H1 (cell line): ENCODE measurements around the gene GALNT17. TPM values are rescaled to one million over a fixed set of nuclear protein-coding genes. Genes with fewer than 3 reads are reported as not detected.

ENCODE experiments used
- CTCF ChIA-PET: fragments of 300-600 bp; sonication (Branson Sonifier 250); formaldehyde crosslinking; loops from one replicate; lab custom pipeline; 2021; ENCODE audit not compliant: partially characterized antibody; lab: Charles Lee
- POLR2A ChIA-PET: fragments of 300-600 bp; sonication (Branson Sonifier 250); formaldehyde crosslinking; loops from one replicate; lab custom pipeline; 2021; ENCODE audit warnings: inconsistent platforms; ENCODE audit not compliant: partially characterized antibody; lab: Charles Lee
- DNase-seq, 2 experiments: peaks; one replicate each; pipeline versions ENCODE4 v3.0.0 to v3.0.0-alpha.2; 2010 to 2022; ENCODE audit warnings: low spot score in 2 of 2, low read depth in 1 of 2, mixed read lengths in 1 of 2
- FAIRE-seq: peaks from 2 replicates; lab custom pipeline; 2011; peaks lifted over from hg19 to GRCh38; lab: Jason Lieb, UNC
- H2AFZ ChIP-seq: 2 replicates; pipeline ENCODE4 v1.8.1; 2012; ENCODE audit warnings: low read length, inconsistent platforms
- H2AK5ac ChIP-seq: 2 replicates; pipeline ENCODE4 v1.6.1; 2013; ENCODE audit warnings: low read depth, low read length
- H2BK120ac ChIP-seq: replicated peaks from 2 replicates; pipeline ENCODE3; 2013; ENCODE audit warnings: low read depth, low read length, inconsistent platforms
- H2BK12ac ChIP-seq: 2 replicates; pipeline ENCODE4 v1.6.1; 2013; ENCODE audit warnings: low read depth, low read length
- H2BK15ac ChIP-seq: 2 replicates; pipeline ENCODE4 v1.6.1; 2013; ENCODE audit warnings: low read length
- H2BK20ac ChIP-seq: 2 replicates; pipeline ENCODE4 v1.6.1; 2013; ENCODE audit warnings: low read length
- H2BK5ac ChIP-seq: 2 replicates; pipeline ENCODE4 v1.6.1; 2013; ENCODE audit warnings: low read depth, low read length
- H3K14ac ChIP-seq: 2 replicates; pipeline ENCODE4 v1.6.1; 2013; ENCODE audit warnings: inconsistent platforms; ENCODE audit not compliant: insufficient read length
- H3K18ac ChIP-seq: 2 replicates; pipeline ENCODE4 v1.6.1; 2013; ENCODE audit warnings: low read length; ENCODE audit errors: extremely low read depth
- H3K23ac ChIP-seq: 2 replicates; pipeline ENCODE4 v1.6.1; 2013; ENCODE audit warnings: inconsistent platforms; ENCODE audit not compliant: insufficient read length
- H3K23me2 ChIP-seq: 2 replicates; pipeline ENCODE4 v1.6.1; 2013; ENCODE audit warnings: low read depth, low read length
- H3K27ac ChIP-seq: 2 replicates; pipeline ENCODE4 v1.6.1; 2011; ENCODE audit warnings: low read depth, low read length, inconsistent platforms
- H3K27me3 ChIP-seq, 4 experiments: replicated peaks in 1 of 4; 1 replicate in 1 of 4; 2 replicates in 3 of 4; pipeline versions ENCODE4 v1.6.1 to v1.8.1; 2011 to 2013; ENCODE audit warnings: low read length in 3 of 4, mild to moderate bottlenecking in 3 of 4, inconsistent platforms in 2 of 4, mixed read lengths in 2 of 4, moderate library complexity in 1 of 4; ENCODE audit not compliant: control insufficient read depth in 3 of 4, insufficient read depth in 3 of 4; ENCODE audit errors: extremely low read depth in 1 of 4
- H3K36me3 ChIP-seq, 4 experiments: 2 replicates each; pipeline versions ENCODE4 v1.6.1 to v1.8.1; 2011 to 2013; ENCODE audit warnings: mild to moderate bottlenecking in 4 of 4, low read length in 3 of 4, moderate library complexity in 2 of 4, control low read depth in 1 of 4, inconsistent platforms in 1 of 4; ENCODE audit not compliant: insufficient read depth in 4 of 4, control insufficient read depth in 2 of 4
- H3K4ac ChIP-seq: replicated peaks from 2 replicates; pipeline ENCODE3; 2013; ENCODE audit warnings: low read length, low read depth, mixed read lengths, inconsistent platforms; ENCODE audit not compliant: insufficient read length
- H3K4me1 ChIP-seq, 4 experiments: replicated peaks in 1 of 4; 1 replicate in 1 of 4; 2 replicates in 3 of 4; pipeline versions ENCODE4 v1.6.1 to v1.8.1; 2011 to 2013; ENCODE audit warnings: low read length in 3 of 4, inconsistent platforms in 2 of 4, mixed read lengths in 1 of 4; ENCODE audit not compliant: insufficient read depth in 4 of 4, control insufficient read depth in 3 of 4
- H3K4me2 ChIP-seq, 2 experiments: 2 replicates each; pipeline versions ENCODE4 v1.6.1 to v1.8.1; 2011 to 2013; ENCODE audit warnings: low read depth in 2 of 2, low read length in 2 of 2, control low read depth in 1 of 2, inconsistent platforms in 1 of 2, mild to moderate bottlenecking in 1 of 2; ENCODE audit not compliant: insufficient read depth in 1 of 2
- H3K4me3 ChIP-seq, 4 experiments: fragments of 200-600, 300-600 bp in 1 of 4; sonication (generic), shearing (Covaris generic), sonication (Bioruptor Twin) in 1 of 4; 2 replicates each; pipeline versions ENCODE4 v1.5.1 to v1.8.1; 2011 to 2016; ENCODE audit warnings: low read length in 4 of 4, low read depth in 3 of 4, control low read depth in 2 of 4, inconsistent platforms in 2 of 4, mild to moderate bottlenecking in 2 of 4, mixed read lengths in 1 of 4, moderate library complexity in 1 of 4; ENCODE audit not compliant: insufficient read depth in 2 of 4; ENCODE audit errors: extremely low read depth in 1 of 4
- H3K56ac ChIP-seq: replicated peaks from 2 replicates; pipeline ENCODE3; 2013; ENCODE audit warnings: low read depth, mild to moderate bottlenecking, mixed read lengths, low read length, inconsistent platforms; ENCODE audit not compliant: insufficient read length
- H3K79me1 ChIP-seq: 2 replicates; pipeline ENCODE4 v1.6.1; 2013; ENCODE audit warnings: low read depth, low read length, control low read depth
- H3K79me2 ChIP-seq, 2 experiments: 2 replicates each; pipeline versions ENCODE4 v1.6.1 to v1.8.1; 2012 to 2013; ENCODE audit warnings: low read length in 2 of 2, mild to moderate bottlenecking in 2 of 2, inconsistent platforms in 1 of 2; ENCODE audit not compliant: insufficient read depth in 2 of 2, control insufficient read depth in 1 of 2
- H3K9ac ChIP-seq, 4 experiments: replicated peaks in 1 of 4; 1 replicate in 1 of 4; 2 replicates in 3 of 4; pipeline versions ENCODE4 v1.6.1 to v1.8.1; 2011 to 2013; ENCODE audit warnings: low read depth in 3 of 4, low read length in 3 of 4, control low read depth in 2 of 4, mild to moderate bottlenecking in 2 of 4, moderate library complexity in 2 of 4, inconsistent platforms in 1 of 4; ENCODE audit errors: extremely low read depth in 1 of 4
- H3K9me3 ChIP-seq, 2 experiments: 2 replicates each; pipeline versions ENCODE4 v1.6.1 to v1.8.1; 2012 to 2013; ENCODE audit warnings: mild to moderate bottlenecking in 2 of 2, moderate library complexity in 2 of 2, control low read depth in 1 of 2, inconsistent platforms in 1 of 2, low read depth in 1 of 2, low read length in 1 of 2, mixed read lengths in 1 of 2; ENCODE audit not compliant: insufficient read depth in 2 of 2
- H4K20me1 ChIP-seq, 2 experiments: replicated peaks in 1 of 2; 2 replicates each; pipeline versions ENCODE3 to v1.8.1; 2011 to 2013; ENCODE audit warnings: inconsistent platforms in 2 of 2, low read length in 2 of 2, mild to moderate bottlenecking in 1 of 2; ENCODE audit not compliant: insufficient read depth in 2 of 2, control insufficient read depth in 1 of 2
- H4K5ac ChIP-seq: 2 replicates; pipeline ENCODE4 v1.6.1; 2013; ENCODE audit warnings: low read length, low read depth, mixed read lengths, inconsistent platforms; ENCODE audit not compliant: insufficient read length
- H4K8ac ChIP-seq: 2 replicates; pipeline ENCODE4 v1.8.0; 2013; ENCODE audit warnings: mild to moderate bottlenecking, moderate library complexity, low read length, inconsistent platforms; ENCODE audit not compliant: insufficient read depth; ENCODE audit errors: extremely low read depth
- H4K91ac ChIP-seq: replicated peaks from 2 replicates; pipeline ENCODE3; 2013; ENCODE audit warnings: low read length, mixed read lengths, inconsistent platforms; ENCODE audit not compliant: insufficient read length
- BRCA1 ChIP-seq: IDR thresholded peaks from 2 replicates; pipeline ENCODE4 v1.6.1; 2012; ENCODE audit warnings: low read depth, low read length, improper control_type of control experiment
- EZH2 ChIP-seq: fragments of 200-600 bp; sonication (generic); IDR thresholded peaks from 2 replicates; pipeline ENCODE4 v1.7.1; 2012; ENCODE audit warnings: low read depth, mild to moderate bottlenecking, moderate library complexity, low read length, inconsistent platforms; ENCODE audit not compliant: severe bottlenecking
- GABPA ChIP-seq: IDR thresholded peaks from 2 replicates; pipeline ENCODE4 v1.6.1; 2011; ENCODE audit warnings: mild to moderate bottlenecking, low read length, moderate library complexity, borderline replicate concordance; ENCODE audit not compliant: insufficient read depth
- KDM4A ChIP-seq: IDR thresholded peaks from one replicate; pipeline ENCODE4 v1.7.1; 2012; ENCODE audit warnings: low read depth, mild to moderate bottlenecking, moderate library complexity, low read length, inconsistent platforms; ENCODE audit not compliant: severe bottlenecking
- NRF1 ChIP-seq: IDR thresholded peaks from 2 replicates; pipeline ENCODE4 v1.6.1; 2011; ENCODE audit warnings: mild to moderate bottlenecking, low read depth, low read length, improper control_type of control experiment
- POLR2A ChIP-seq, 2 experiments: IDR thresholded peaks; 1 replicate in 1 of 2; 2 replicates in 1 of 2; pipeline ENCODE4 v1.6.1; 2011; ENCODE audit warnings: low read depth in 2 of 2, low read length in 2 of 2, mild to moderate bottlenecking in 2 of 2; ENCODE audit errors: control extremely low read depth in 1 of 2
- POU5F1 ChIP-seq: IDR thresholded peaks from 2 replicates; pipeline ENCODE4 v1.6.1; 2011; ENCODE audit warnings: low read depth, mild to moderate bottlenecking, low read length, moderate library complexity
- RNF2 ChIP-seq: fragments of 200-900, 300-1000 bp; sonication (generic); IDR thresholded peaks from 2 replicates; pipeline ENCODE4 v1.7.1; 2016; ENCODE audit warnings: borderline replicate concordance, low read depth, mild to moderate bottlenecking, antibody characterized with exemption, low read length; ENCODE audit not compliant: poor library complexity, severe bottlenecking; ENCODE audit errors: missing control alignments
- SIRT6 ChIP-seq: IDR thresholded peaks from one replicate; pipeline ENCODE4 v1.7.1; 2012; ENCODE audit warnings: low read length, inconsistent platforms
- SP1 ChIP-seq: IDR thresholded peaks from 2 replicates; pipeline ENCODE4 v1.6.1; 2011; ENCODE audit warnings: low read depth, low read length
- SP2 ChIP-seq: IDR thresholded peaks from 2 replicates; pipeline ENCODE4 v1.6.1; 2012; ENCODE audit warnings: mild to moderate bottlenecking, low read length, inconsistent platforms
- TAF1 ChIP-seq: IDR thresholded peaks from 2 replicates; pipeline ENCODE4 v1.6.1; 2011; ENCODE audit warnings: mild to moderate bottlenecking, low read depth, low read length
- WGBS, 2 experiments: shearing (Covaris generic) in 1 of 2; methylation state at CpG; one replicate each; pipeline versions ENCODE4 v1.1.6 to v1.1.7; 2013 to 2015; ENCODE audit warnings: low lambda C conversion rate in 2 of 2, mixed read lengths in 2 of 2, inconsistent platforms in 1 of 2, low coverage in 1 of 2, missing lambda C conversion rate in 1 of 2; ENCODE audit not compliant: insufficient replicate concordance in 2 of 2, insufficient coverage in 1 of 2, insufficient read length in 1 of 2; ENCODE audit errors: extremely low coverage in 1 of 2, missing lambda C conversion rate in 1 of 2; 5-methylcytosine and 5-hydroxymethylcytosine counted together
- polyA plus RNA-seq, 7 experiments: library from polyadenylated mRNA; depleted of rRNA in 3 of 7; stranded (reverse) in 5 of 7; unstranded in 2 of 7; fragments of >200 nt in 5 of 7; fragments of 200-250 nt in 2 of 7; gene quantifications; 1 replicate in 5 of 7; 2 replicates in 1 of 7; 4 replicates in 1 of 7; pipeline versions ENCODE4 v1.2.1 to v1.2.3, GENCODE V29; 2011 to 2013; ENCODE audit warnings: missing spikeins in 2 of 7, mixed read lengths in 2 of 7
- total RNA-seq: library from RNA; stranded (reverse); fragmentation: NEBNext Ultra II Directional; extraction: Animal tissue kit (Norgen Biotek cat#: 25700); gene quantifications from 2 replicates; pipeline ENCODE4 v1.2.1, GENCODE V29; 2021

GALNT17 gene
- total and polyA plus RNA-seq, 2 of the 8 experiments (the other 6 are each of a cell fraction or from before 2014, with no cell fraction given), result 37.7 to 47.0 TPM

- ChIA-PET CTCF (interaction anchor here (0.6 to 0.7 kb wide), 2 partner anchors 32 to 569 kb away, joined by 3 read pairs; no protein-coding TSS in a partner anchor), POLR2A (no interaction called here)
- DNase-seq (no peak), FAIRE-seq (no peak)
- no peak overlapping the region for H4K8ac ChIP-seq
- H3K23ac ChIP-seq, result no peak overlapping the region
- no peak overlapping the region for H3K14ac ChIP-seq
- no peaks in the 10 kb centered on the region for H3K36me3 ChIP-seq
- H3K4me2 ChIP-seq, result no peak overlapping the region; a peak in 1 of 4 replicates
- H4K20me1 ChIP-seq, result no peaks in the 10 kb centered on the region
- H3K56ac ChIP-seq, result no peak overlapping the region
- 87% methylated on average over 6 of the region's 6 CpGs; no CpG with 5 or more reads in 1 of the 2 experiments for WGBS, 2 experiments
- H2AK5ac ChIP-seq, result no peak overlapping the region
- H3K23me2 ChIP-seq, result no peaks in the 10 kb centered on the region
- H3K9me3 ChIP-seq, result no peaks in the 10 kb centered on the region; a peak in 1 of 4 replicates
- no peak overlapping the region for H3K4me3 ChIP-seq
- H3K9ac ChIP-seq, result no peak overlapping the region
- H3K79me2 ChIP-seq, result no peaks in the 10 kb centered on the region
- H3K4me1 ChIP-seq, result peaks cover 3 to 18% (median 12%) of the 10 kb centered on the region in 4 experiments
- H2AFZ ChIP-seq, result no peak overlapping the region
- no peak overlapping the region for H2BK120ac ChIP-seq
- no peak overlapping the region for H3K4ac ChIP-seq
- no peak overlapping the region for H3K18ac ChIP-seq
- no peak overlapping the region for H2BK5ac ChIP-seq
- H3K27me3 ChIP-seq, result no peaks in the 10 kb centered on the region
- H3K79me1 ChIP-seq, result no peaks in the 10 kb centered on the region
- no peak overlapping the region for H4K91ac ChIP-seq
- TF ChIP-seq SIRT6 (no peak), RNF2 (no peak), SP1 (no peak), KDM4A (no peak), EZH2 (no peak), TAF1 (no peak), POU5F1 (no peak), POLR2A (IDR thresholded peaks at IDR 0.05; ENCODE audit: control extremely low read depth in 1 of 2, low read depth in 2 of 2, low read length in 2 of 2) (no peak), NRF1 (no peak), SP2 (no peak), GABPA (no peak), BRCA1 (no peak)
- no peak overlapping the region for H2BK12ac ChIP-seq
- H4K5ac ChIP-seq, result no peak overlapping the region
- H2BK15ac ChIP-seq, result no peak overlapping the region
- H3K27ac ChIP-seq, result no peak overlapping the region
- no peak overlapping the region for H2BK20ac ChIP-seq
Measured at GRCh38 chr7:71612911-71613310, 481.0 kb downstream of the GALNT17 start.
